H9 (cell line): Measurements from ENCODE around the gene SKOR2. TPM values are rescaled to one million over a fixed set of nuclear protein-coding genes. Genes with fewer than 3 reads are reported as not detected.

Experiments
- DNase-seq: peaks from one replicate; pipeline ENCODE4 v3.0.0-alpha.2; 2017
- H2AFZ ChIP-seq: one replicate; pipeline ENCODE4 v1.6.1; 2013; ENCODE audit warnings: mild to moderate bottlenecking, low read length, control low read depth, moderate library complexity
- H2AK5ac ChIP-seq: 2 replicates; pipeline ENCODE4 v1.6.1; 2013; ENCODE audit warnings: low read length, control low read depth, mixed read lengths; ENCODE audit not compliant: insufficient read length
- H2BK120ac ChIP-seq: one replicate; pipeline ENCODE4 v1.6.1; 2013; ENCODE audit warnings: low read depth, mild to moderate bottlenecking, low read length, control low read depth, inconsistent platforms; ENCODE audit not compliant: poor library complexity, severe bottlenecking
- H2BK12ac ChIP-seq: 2 replicates; pipeline ENCODE4 v1.6.1; 2013; ENCODE audit warnings: low read length, control low read depth, mixed read lengths, low read depth; ENCODE audit not compliant: insufficient read length
- H2BK15ac ChIP-seq: 2 replicates; pipeline ENCODE4 v1.6.1; 2013; ENCODE audit warnings: low read depth, low read length, control low read depth
- H2BK20ac ChIP-seq: one replicate; pipeline ENCODE4 v1.6.1; 2013; ENCODE audit warnings: low read depth, mild to moderate bottlenecking, low read length, control low read depth, inconsistent platforms; ENCODE audit not compliant: poor library complexity, severe bottlenecking
- H2BK5ac ChIP-seq: 2 replicates; pipeline ENCODE4 v1.6.1; 2013; ENCODE audit warnings: low read length, control low read depth, mixed read lengths; ENCODE audit not compliant: insufficient read length
- H3K14ac ChIP-seq: 2 replicates; pipeline ENCODE4 v1.6.1; 2013; ENCODE audit warnings: low read length, control low read depth; ENCODE audit not compliant: insufficient read depth
- H3K18ac ChIP-seq: 2 replicates; pipeline ENCODE4 v1.6.1; 2013; ENCODE audit warnings: low read depth, mild to moderate bottlenecking, mixed read lengths, low read length, control low read depth; ENCODE audit not compliant: insufficient read length
- H3K23ac ChIP-seq: 2 replicates; pipeline ENCODE4 v1.6.1; 2013; ENCODE audit warnings: low read length, control low read depth, mixed read lengths, low read depth; ENCODE audit not compliant: insufficient read length
- H3K23me2 ChIP-seq: 2 replicates; pipeline ENCODE4 v1.6.1; 2013; ENCODE audit warnings: low read depth, mild to moderate bottlenecking, mixed read lengths, low read length, control low read depth; ENCODE audit not compliant: insufficient read length, poor library complexity, severe bottlenecking
- H3K27ac ChIP-seq: 2 replicates; pipeline ENCODE4 v1.5.1; 2013; ENCODE audit warnings: low read length, control low read depth, mixed read lengths, low read depth; ENCODE audit not compliant: insufficient read length
- H3K27me3 ChIP-seq: 2 replicates; pipeline ENCODE4 v1.6.1; 2013; ENCODE audit warnings: low read length, control low read depth, inconsistent platforms; ENCODE audit not compliant: insufficient read depth
- H3K4ac ChIP-seq: 2 replicates; pipeline ENCODE4 v1.6.1; 2013; ENCODE audit warnings: low read depth, mild to moderate bottlenecking, control low read depth, inconsistent platforms, low read length, moderate library complexity
- H3K4me1 ChIP-seq: 2 replicates; pipeline ENCODE4 v1.6.1; 2013; ENCODE audit warnings: low read length, control low read depth, inconsistent platforms; ENCODE audit not compliant: insufficient read depth
- H3K4me2 ChIP-seq: 2 replicates; pipeline ENCODE4 v1.6.1; 2013; ENCODE audit warnings: low read length, control low read depth, mixed read lengths; ENCODE audit not compliant: insufficient read length, insufficient read depth
- H3K56ac ChIP-seq: 2 replicates; pipeline ENCODE4 v1.6.1; 2013; ENCODE audit warnings: low read depth, mild to moderate bottlenecking, mixed read lengths, low read length, control low read depth; ENCODE audit not compliant: insufficient read length
- H3K79me1 ChIP-seq: 2 replicates; pipeline ENCODE4 v1.6.1; 2013; ENCODE audit warnings: low read depth, mild to moderate bottlenecking, moderate library complexity, low read length, control low read depth, inconsistent platforms; ENCODE audit not compliant: insufficient read depth, poor library complexity, severe bottlenecking
- H3K79me2 ChIP-seq: 2 replicates; pipeline ENCODE4 v1.6.1; 2013; ENCODE audit warnings: low read length, control low read depth, inconsistent platforms; ENCODE audit not compliant: insufficient read depth
- H3K9ac ChIP-seq: 2 replicates; pipeline ENCODE4 v1.6.1; 2013; ENCODE audit warnings: low read length, control low read depth, mixed read lengths; ENCODE audit not compliant: insufficient read length; ENCODE audit errors: extremely low read depth
- H3K9me3 ChIP-seq: one replicate; pipeline ENCODE4 v1.6.1; 2013; ENCODE audit warnings: low read depth, low read length, inconsistent platforms; ENCODE audit not compliant: control insufficient read depth
- H3T11ph ChIP-seq: one replicate; pipeline ENCODE4 v1.6.1; 2013; ENCODE audit warnings: mild to moderate bottlenecking, low read length, control low read depth, inconsistent platforms
- H4K20me1 ChIP-seq: one replicate; pipeline ENCODE4 v1.6.1; 2013; ENCODE audit not compliant: control insufficient read depth, insufficient read length, insufficient read depth
- H4K5ac ChIP-seq: 2 replicates; pipeline ENCODE4 v1.6.1; 2013; ENCODE audit warnings: low read depth, mild to moderate bottlenecking, mixed read lengths, low read length, control low read depth; ENCODE audit not compliant: insufficient read length
- H4K8ac ChIP-seq: replicated peaks from 2 replicates; pipeline ENCODE4 v1.6.1; 2013; ENCODE audit warnings: low read length, control low read depth, mixed read lengths, low read depth; ENCODE audit not compliant: insufficient read length
- H4K91ac ChIP-seq: 2 replicates; pipeline ENCODE4 v1.6.1; 2013; ENCODE audit warnings: low read depth, mild to moderate bottlenecking, moderate library complexity, mixed read lengths, low read length, control low read depth; ENCODE audit not compliant: insufficient read length
- H3K27ac Mint-ChIP-seq, 3 experiments: 2 replicates in 2 of 3; 3 replicates in 1 of 3; pipeline ENCODE4 v1.8.0; 2020 to 2021; ENCODE audit warnings: mixed read lengths in 3 of 3, mild to moderate bottlenecking in 1 of 3, moderate library complexity in 1 of 3
- H3K27me3 Mint-ChIP-seq: 2 replicates; pipeline ENCODE4 v1.8.0; 2021; ENCODE audit warnings: low read depth, mild to moderate bottlenecking, moderate library complexity, mixed read lengths
- H3K36me3 Mint-ChIP-seq, 3 experiments: 2 replicates in 2 of 3; 3 replicates in 1 of 3; pipeline ENCODE4 v1.8.0; 2020 to 2021; ENCODE audit warnings: low read depth in 3 of 3, mixed read lengths in 3 of 3; ENCODE audit not compliant: insufficient read depth in 1 of 3
- H3K4me1 Mint-ChIP-seq, 2 experiments: 2 replicates each; pipeline ENCODE4 v1.8.0; 2020; ENCODE audit warnings: mixed read lengths in 2 of 2
- H3K4me3 Mint-ChIP-seq, 2 experiments: 2 replicates in 1 of 2; 3 replicates in 1 of 2; pipeline ENCODE4 v1.8.0; 2020 to 2021; ENCODE audit warnings: mild to moderate bottlenecking in 2 of 2, mixed read lengths in 2 of 2, moderate library complexity in 1 of 2
- H3K9me3 Mint-ChIP-seq, 2 experiments: 2 replicates in 1 of 2; 3 replicates in 1 of 2; pipeline ENCODE4 v1.8.0; 2020; ENCODE audit warnings: mild to moderate bottlenecking in 2 of 2, mixed read lengths in 2 of 2, moderate library complexity in 1 of 2
- CTCF ChIP-seq: fragments of 200-600 bp; sonication (generic); conservative IDR thresholded peaks from 3 replicates; pipeline ENCODE4 v1.8.0; 2021; ENCODE audit warnings: antibody characterized with exemption, mild to moderate bottlenecking
- WGBS: extraction: QIAGEN DNeasy Blood & Tissue Kit; methylation state at CpG from one replicate; pipeline ENCODE4 v1.1.7; 2013; ENCODE audit warnings: missing lambda C conversion rate, low lambda C conversion rate, mixed read lengths; ENCODE audit not compliant: insufficient read length; ENCODE audit errors: extremely low coverage; 5-methylcytosine and 5-hydroxymethylcytosine counted together
- total RNA-seq: library from RNA; stranded (reverse); gene quantifications from 2 replicates; pipeline ENCODE4 v1.2.1, GENCODE V29; 2021

The SKOR2 gene
- total RNA-seq, 1 experiment from 2014 or later, result 0.24 TPM

- H3K18ac ChIP-seq, result no peak overlapping the region
- H3T11ph ChIP-seq, result no peak overlapping the region
- TF ChIP-seq CTCF, result no peak
- H3K27me3 Mint-ChIP-seq, result peaks cover 5% of the 10 kb centered on the region
- H4K91ac ChIP-seq, result no peak overlapping the region
- H3K4me1 ChIP-seq, result no peaks in the 10 kb centered on the region
- no peak overlapping the region for H2BK15ac ChIP-seq
- H2BK5ac ChIP-seq, result no peak overlapping the region
- no peak overlapping the region for H4K5ac ChIP-seq
- H3K56ac ChIP-seq, result no peak overlapping the region
- no peaks in the 10 kb centered on the region for H3K9me3 Mint-ChIP-seq
- no peak overlapping the region for H3K4me2 ChIP-seq
- H3K23ac ChIP-seq, result no peak overlapping the region
- H3K36me3 Mint-ChIP-seq, result no peaks in the 10 kb centered on the region
- H3K79me1 ChIP-seq, result no peaks in the 10 kb centered on the region
- H4K8ac ChIP-seq, result no peak overlapping the region
- no peak overlapping the region for H3K4me3 Mint-ChIP-seq
- no CpG with 5 or more reads among the region's 2 CpGs for WGBS
- no peaks in the 10 kb centered on the region for H3K23me2 ChIP-seq
- no peak overlapping the region for H3K27ac Mint-ChIP-seq
- no peaks in the 10 kb centered on the region; a peak in 1 of 4 replicates for H3K4me1 Mint-ChIP-seq
- no peaks in the 10 kb centered on the region for H3K9me3 ChIP-seq
- H2BK20ac ChIP-seq, result no peak overlapping the region
- H2AK5ac ChIP-seq, result no peak overlapping the region
- H3K4ac ChIP-seq, result no peak overlapping the region
- DNase-seq, result no peak
- no peaks in the 10 kb centered on the region for H3K79me2 ChIP-seq
- no peaks in the 10 kb centered on the region for H3K27me3 ChIP-seq
- H3K27ac ChIP-seq, result no peak overlapping the region
- H2BK120ac ChIP-seq, result no peak overlapping the region
- H3K9ac ChIP-seq, result no peak overlapping the region
- H3K14ac ChIP-seq, result no peak overlapping the region
- no peaks in the 10 kb centered on the region for H4K20me1 ChIP-seq
- H2AFZ ChIP-seq, result no peak overlapping the region
- no peak overlapping the region for H2BK12ac ChIP-seq
Observed at GRCh38 chr18:47191961-47192360, 59.5 kb downstream of the SKOR2 start.
